Stomach (tissue), 19 donors: ENCODE results near the gene R3HDM2. TPM values are rescaled to one million over a fixed set of nuclear protein-coding genes. Genes with fewer than 3 reads are reported as not detected.

Source experiments
- DNase-seq, 2 donors: peaks; one replicate each; pipeline versions ENCODE4 v3.0.0 to v3.0.0-alpha.2; 2013 to 2019
- H3K27ac ChIP-seq, 5 donors: fragments of 200-600 bp in 4 of 5; sonication (generic) in 4 of 5; one replicate each; pipeline ENCODE4 v1.5.1; 2013 to 2019; ENCODE audit warnings: mild to moderate bottlenecking in 1 of 5, moderate library complexity in 1 of 5
- H3K27me3 ChIP-seq, 3 donors: fragments of 200-600 bp; sonication (generic); one replicate each; pipeline ENCODE4 v1.5.1; 2017 to 2019; ENCODE audit warnings: mixed run types in 1 of 3
- H3K36me3 ChIP-seq, 4 donors: fragments of 200-600 bp; sonication (generic); 1 replicate in 3 of 4; 2 replicates in 1 of 4; pipeline ENCODE4 v1.5.1; 2016 to 2019
- H3K4me1 ChIP-seq, 4 donors: fragments of 200-600 bp; sonication (generic); one replicate each; pipeline ENCODE4 v1.5.1; 2016 to 2019
- H3K4me3 ChIP-seq, 4 donors: fragments of 200-600 bp; sonication (generic) in 3 of 4; one replicate each; pipeline ENCODE4 v1.5.1; 2016 to 2019; ENCODE audit warnings: mild to moderate bottlenecking in 1 of 4
- H3K9me3 ChIP-seq, 4 donors: fragments of 200-600 bp; sonication (generic); one replicate each; pipeline ENCODE4 v1.5.1; 2016 to 2019
- EP300 ChIP-seq: sonication (generic); formaldehyde crosslinking; IDR thresholded peaks from one replicate; pipeline ENCODE4 v1.6.1; 2017; ENCODE audit warnings: antibody characterized with exemption
- POLR2A ChIP-seq, 4 donors: fragments of 450-650 bp; IDR thresholded peaks; one replicate each; pipeline ENCODE4 v1.6.1; 2016; ENCODE audit warnings: antibody characterized with exemption in 4 of 4, control low read depth in 2 of 4, mild to moderate bottlenecking in 1 of 4, moderate library complexity in 1 of 4
- POLR2AphosphoS5 ChIP-seq, 3 donors: sonication (generic); formaldehyde crosslinking; IDR thresholded peaks; one replicate each; pipeline ENCODE4 v1.6.1; 2016; ENCODE audit warnings: antibody characterized with exemption in 3 of 3
- WGBS, 5 donors: extraction: QIAGEN DNeasy Blood & Tissue Kit in 3 of 5; methylation state at CpG; one replicate each; pipeline versions ENCODE4 v1.1.5 to v1.1.7; 2013 to 2018; 5-methylcytosine and 5-hydroxymethylcytosine counted together
- intact Hi-C: fragments of 100-400 bp; cut with DNase I; formaldehyde crosslinking; loops from one replicate; pipeline ENCODE4 v1.15.1; 2023; ENCODE audit warnings: low total_unique reads
- long read RNA-seq, 10 donors: transcript quantifications; one replicate each; lab custom pipeline, GENCODE V29; 2026
- polyA plus RNA-seq, 3 donors: library from polyadenylated mRNA; stranded (reverse); fragments of 200-250 nt; gene quantifications; one replicate each; pipeline ENCODE4 v1.2.3, GENCODE V29; 2013
- total RNA-seq, 5 donors: library from RNA; depleted of rRNA; stranded (reverse); fragments of >200 nt; gene quantifications; one replicate each; pipeline versions ENCODE4 v1.1.0 to v1.2.3, GENCODE V29; 2014 to 2016
- TF ChIP-seq, protein P1 (sequence below), 7 experiments: fragments of 450-650 bp in 4 of 7; fragments of 200-600 bp in 3 of 7; sonication (generic) in 3 of 7; IDR thresholded peaks; one replicate each; pipeline ENCODE4 v1.5.1; 2016 to 2019; ENCODE audit warnings: antibody characterized with exemption in 7 of 7, control low read depth in 2 of 7, mild to moderate bottlenecking in 1 of 7
- donor health status: healthy with polysubstance abuse.
- donor health status: Bipolar disorder and iron deficiency.
- donor health status: healthy.

Gene R3HDM2
- total RNA-seq (10 to 100 TPM; 22.8 to 64.3 (median 30.5) TPM), polyA plus RNA-seq (10 to 100 TPM; 12.4 to 18.6 (median 13.9) TPM)
- long read RNA-seq, donor 1, result 0 reads
- long read RNA-seq, donor 2, result 0 reads
- long read RNA-seq, donor 3, result 0 reads
- long read RNA-seq, donor 4, result 0 reads
- long read RNA-seq, donor 5, result 0 reads
- long read RNA-seq, donor 6, partial matches to known transcripts, result 0 of 1 reads
- long read RNA-seq, donor 6, other reads (novel, unspliced or antisense), result 0 of 1 reads
- long read RNA-seq, donor 7, partial matches to known transcripts, result 5 of 5 reads
- long read RNA-seq, donor 7, other reads (novel, unspliced or antisense), result 0 of 5 reads
- long read RNA-seq, donor 8, result 0 reads
- long read RNA-seq, donor 9, partial matches to known transcripts, result 0 of 1 reads
- long read RNA-seq, donor 9, other reads (novel, unspliced or antisense), result 0 of 1 reads
- long read RNA-seq, donor 10, result 0 reads

DNA sequence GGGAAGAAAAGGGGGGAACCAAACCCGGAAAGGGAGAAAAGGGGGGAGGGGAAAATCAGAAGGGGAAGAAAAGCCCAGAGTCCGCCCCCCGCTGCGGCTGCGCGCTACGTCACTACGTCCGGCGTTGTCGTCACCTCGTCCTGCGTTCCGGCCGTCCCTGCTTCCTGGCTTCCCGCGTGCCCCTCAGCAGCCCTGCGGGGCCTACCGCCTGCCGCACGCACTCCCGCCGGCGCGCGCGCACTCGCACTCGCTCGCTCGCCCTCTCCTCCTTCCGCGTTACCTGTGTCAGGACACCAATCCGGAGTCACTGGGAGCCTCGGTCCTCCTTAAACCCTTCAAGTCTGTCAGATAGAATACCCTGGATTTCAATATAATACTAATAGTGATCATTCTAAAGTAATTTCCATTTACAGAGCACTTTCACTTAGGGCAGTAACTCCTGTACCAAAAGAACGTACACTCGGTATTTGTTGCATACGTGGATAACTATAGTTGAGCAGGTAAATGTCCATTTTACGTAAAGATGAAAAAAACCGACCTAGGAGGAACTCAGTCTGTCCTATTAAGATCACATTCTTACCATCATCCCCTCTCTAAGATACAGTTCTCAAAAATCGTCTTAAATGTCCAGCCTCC, at the start of gene R3HDM2:
Gene R3HDM2 (minus strand): TSS at position 113 of the 636 bp plus-strand sequence. CDS start 120,615 bp downstream, outside the sequence.
- Histone ChIP-seq H3K27ac (peak within 1 kb of the TSS; percentile 91 to 99 (median 95)), H3K4me3 (peak within 1 kb of the TSS; percentile 67 to 83 (median 76)), H3K4me1 (peaks cover 9 to 26% (median 18%) of the 10 kb centered on the region in 4 donors), H3K27me3 (no peaks in the 10 kb centered on the region), H3K36me3 (no peaks in the 10 kb centered on the region), H3K9me3 (no peaks in the 10 kb centered on the region)
- TF ChIP-seq POLR2AphosphoS5 (IDR thresholded peaks at IDR 0.05), result peak; percentile 98 to 99 (median 99)
- TF ChIP-seq EP300, result no peak
- peak in 2 of 4 donors; percentile 78 to 79 for TF ChIP-seq POLR2A (IDR thresholded peaks at IDR 0.05)
- intact Hi-C loops, result no loop called here
- 0 to 1% (median 1%) methylated on average over 37 to 41 of the region's 41 CpGs for WGBS, 5 donors
- DNase-seq, result peak; percentile 98 to 99

DNA sequence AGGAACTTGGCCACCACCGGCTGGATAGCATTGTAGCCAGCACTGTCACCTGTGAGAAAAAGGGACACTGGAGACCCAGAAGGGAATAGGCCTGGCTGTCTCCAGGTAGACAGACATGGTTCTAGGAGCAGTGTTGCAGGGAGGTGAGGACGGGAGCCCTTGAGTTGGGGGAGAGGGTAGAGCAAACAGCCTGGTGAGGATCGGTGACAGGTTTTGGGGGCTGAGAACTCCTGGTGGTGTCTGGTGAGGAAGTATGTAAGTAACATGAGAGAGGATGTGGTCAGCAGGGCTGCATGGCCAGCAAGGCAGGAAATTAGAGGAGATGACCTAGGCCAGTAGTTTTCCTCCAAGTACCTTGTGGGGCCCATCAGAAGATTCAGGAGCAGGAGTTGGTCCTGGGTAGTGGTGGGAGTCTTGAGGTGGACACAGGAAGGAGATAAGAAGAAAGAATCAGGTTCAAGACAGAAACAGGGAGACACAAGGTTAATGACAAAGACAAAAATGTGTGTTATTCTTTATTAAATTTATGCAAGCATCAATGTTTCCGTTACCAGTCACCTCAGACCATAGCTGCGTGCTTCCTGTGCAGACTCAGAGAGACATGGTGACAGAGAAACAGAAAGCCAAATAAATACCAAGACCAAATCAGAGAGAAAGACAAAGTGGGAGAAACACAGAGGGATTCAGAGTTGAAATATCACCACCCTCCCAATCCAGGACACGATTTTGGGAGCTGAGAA, 48.7 kb upstream of the R3HDM2 start, which contains the start of gene ARHGAP9:
Gene ARHGAP9 (minus strand): TSS at position 491 of the 740 bp plus-strand sequence. CDS start 460 bp downstream, at position 31.
- H3K9me3 ChIP-seq, result no peaks in the 10 kb centered on the region
- peaks cover 0 to 5% (median 0%) of the 10 kb centered on the region in 4 donors for H3K36me3 ChIP-seq
- DNase-seq, result no peak
- H3K27ac ChIP-seq, result peak within 1 kb of the TSS; percentile 61 to 80 (median 71)
- H3K4me3 ChIP-seq, result peak within 1 kb of the TSS in 3 of 4 donors; percentile 10 to 49 (median 11)
- H3K27me3 ChIP-seq, result peaks cover 0 to 69% (median 37%) of the 10 kb centered on the region in 3 donors
- WGBS, 5 donors, result 61 to 72% (median 67%) methylated on average over 6 of the region's 6 CpGs
- no peak for TF ChIP-seq POLR2A (IDR thresholded peaks at IDR 0.05)
- TF ChIP-seq POLR2AphosphoS5 (IDR thresholded peaks at IDR 0.05), result no peak
- TF ChIP-seq EP300, result no peak
- intact Hi-C loops, result no loop called here
- peaks cover 17 to 23% (median 21%) of the 10 kb centered on the region in 4 donors for H3K4me1 ChIP-seq

- TF ChIP-seq POLR2AphosphoS5 (IDR thresholded peaks at IDR 0.05), result no peak
- H3K36me3 ChIP-seq, result peaks cover 0 to 11% (median 0%) of the 10 kb centered on the region in 4 donors
- H3K4me3 ChIP-seq, result peak overlapping the region in 3 of 4 donors; percentile 10 to 49 (median 11)
- H3K9me3 ChIP-seq, result no peaks in the 10 kb centered on the region
- 74 to 85% (median 81%) methylated on average over 10 of the region's 10 CpGs for WGBS, 5 donors
- peak overlapping the region; percentile 61 to 80 (median 71) for H3K27ac ChIP-seq
- H3K4me1 ChIP-seq, result peaks cover 17 to 28% (median 23%) of the 10 kb centered on the region in 4 donors
- intact Hi-C loops, result no loop called here
- peaks cover 0 to 70% (median 41%) of the 10 kb centered on the region in 3 donors for H3K27me3 ChIP-seq
- DNase-seq, result no peak
Observed at GRCh38 chr12:57479043-57479375, 48.2 kb upstream of the R3HDM2 start.

- Histone ChIP-seq H3K27me3 (peaks cover 0 to 80% (median 41%) of the 10 kb centered on the region in 3 donors), H3K9me3 (no peaks in the 10 kb centered on the region), H3K27ac (peak overlapping the region; percentile 1 to 80 (median 71)), H3K36me3 (peaks cover 0 to 17% (median 0%) of the 10 kb centered on the region in 4 donors), H3K4me3 (peak overlapping the region; percentile 18 to 60 (median 45)), H3K4me1 (peaks cover 17 to 34% (median 23%) of the 10 kb centered on the region in 4 donors)
- TF ChIP-seq EP300 (no peak), POLR2A (IDR thresholded peaks at IDR 0.05) (no peak), POLR2AphosphoS5 (IDR thresholded peaks at IDR 0.05) (no peak)
- TF ChIP-seq, protein P1, sequence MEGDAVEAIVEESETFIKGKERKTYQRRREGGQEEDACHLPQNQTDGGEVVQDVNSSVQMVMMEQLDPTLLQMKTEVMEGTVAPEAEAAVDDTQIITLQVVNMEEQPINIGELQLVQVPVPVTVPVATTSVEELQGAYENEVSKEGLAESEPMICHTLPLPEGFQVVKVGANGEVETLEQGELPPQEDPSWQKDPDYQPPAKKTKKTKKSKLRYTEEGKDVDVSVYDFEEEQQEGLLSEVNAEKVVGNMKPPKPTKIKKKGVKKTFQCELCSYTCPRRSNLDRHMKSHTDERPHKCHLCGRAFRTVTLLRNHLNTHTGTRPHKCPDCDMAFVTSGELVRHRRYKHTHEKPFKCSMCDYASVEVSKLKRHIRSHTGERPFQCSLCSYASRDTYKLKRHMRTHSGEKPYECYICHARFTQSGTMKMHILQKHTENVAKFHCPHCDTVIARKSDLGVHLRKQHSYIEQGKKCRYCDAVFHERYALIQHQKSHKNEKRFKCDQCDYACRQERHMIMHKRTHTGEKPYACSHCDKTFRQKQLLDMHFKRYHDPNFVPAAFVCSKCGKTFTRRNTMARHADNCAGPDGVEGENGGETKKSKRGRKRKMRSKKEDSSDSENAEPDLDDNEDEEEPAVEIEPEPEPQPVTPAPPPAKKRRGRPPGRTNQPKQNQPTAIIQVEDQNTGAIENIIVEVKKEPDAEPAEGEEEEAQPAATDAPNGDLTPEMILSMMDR (IDR thresholded peaks at IDR 0.05), result no peak
- 50 to 53% (median 51%) methylated on average over 12 of the region's 12 CpGs for WGBS, 5 donors
- no peak for DNase-seq
- intact Hi-C loops, result no loop called here
Observed at GRCh38 chr12:57477710-57478681, 47.2 kb upstream of the R3HDM2 start.
